Articular chondrocyte of knee joint (primary cell): ENCODE results near the gene GLTP. TPM values are rescaled to one million over a fixed set of nuclear protein-coding genes. Genes with fewer than 3 reads are reported as not detected.

Experiments used
- small RNA-seq: library from RNA; depleted of rRNA; stranded (forward); fragments of <200 nt; gene quantifications from one replicate; pipeline ENCODE3, GENCODE V24; 2012
- total RNA-seq: library from RNA; depleted of rRNA; stranded (reverse); fragments of >200 nt; gene quantifications from 2 replicates; pipeline ENCODE4 v1.2.3, GENCODE V29; 2012

The GLTP gene
- 69.8 and 73.0 TPM in 2 replicates for total RNA-seq

GRCh38 chr12:109880043-109880931, at the start of gene GLTP:
TSS of gene GLTP (minus strand) at chr12:109880541. CDS start at chr12:109880374, 167 bp downstream.

GRCh38 chr12:109899783-109900751, 19.7 kb upstream of the GLTP start, which contains the start of gene TCHP:
TSS of gene TCHP (plus strand) at chr12:109900274. CDS start at chr12:109903027, 2,753 bp downstream.

GRCh38 chr12:109833307-109834189, 46.8 kb downstream of the GLTP start, which contains the start of gene TRPV4:
TSS of gene TRPV4 (minus strand) at chr12:109833398. CDS start at chr12:109814796, 18,602 bp downstream.

Small RNAs within 50 kb of the gene (small RNA-seq; reads per million reads assigned to genes)
- gene MIR4497, result not detected
- gene RN7SL441P, result not detected

Other genes with a start within 250 kb of the GLTP start
- gene FAM222A, start 166.7 kb downstream of the GLTP start, total RNA-seq, result 0.39 and 0.43 TPM in 2 replicates
- gene TRPV4, start 47.1 kb downstream of the GLTP start, total RNA-seq, result 4.8 and 5.1 TPM in 2 replicates
- gene TCHP, start 19.7 kb upstream of the GLTP start, total RNA-seq, result 10.6 and 11.0 TPM in 2 replicates
- gene GIT2, start 115.8 kb upstream of the GLTP start, total RNA-seq, result 55.9 and 70.7 TPM in 2 replicates
- 194 and 205 TPM in 2 replicates for gene ANKRD13A, start 118.9 kb upstream of the GLTP start, total RNA-seq
- 8.0 and 9.5 TPM in 2 replicates for gene C12orf76, start 168.0 kb upstream of the GLTP start, total RNA-seq
- 16.1 and 19.1 TPM in 2 replicates for gene IFT81, start 243.8 kb upstream of the GLTP start, total RNA-seq